Cardiac muscle cell (in vitro differentiated cells and primary cell): ENCODE results near the gene ACSF2. TPM values are rescaled to one million over a fixed set of nuclear protein-coding genes. Genes with fewer than 3 reads are reported as not detected.
A peak's percentile ranks its signal among the peaks of the same experiment; 100 is the strongest.

Source experiments
- DNase-seq, 2 donors: peaks; one replicate each; pipeline versions ENCODE4 v3.0.0 to v3.0.0-alpha.2; 2010 to 2017; ENCODE audit warnings: low read depth in 1 of 2, low spot score in 1 of 2
- H3K27ac ChIP-seq: fragments of 200-600 bp; sonication (generic); 2 replicates; pipeline ENCODE4 v1.5.1; 2016
- H3K27me3 ChIP-seq: fragments of 200-600 bp; sonication (generic); 2 replicates; pipeline ENCODE4 v1.6.0; 2016; ENCODE audit warnings: control low read depth
- H3K36me3 ChIP-seq: fragments of 200-600 bp; sonication (generic); 2 replicates; pipeline ENCODE4 v1.5.1; 2016; ENCODE audit warnings: control low read depth
- H3K4me1 ChIP-seq: fragments of 200-600 bp; sonication (generic); 2 replicates; pipeline ENCODE4 v1.8.1; 2017; ENCODE audit warnings: low read depth, mild to moderate bottlenecking, mixed run types
- H3K4me3 ChIP-seq: fragments of 200-600 bp; sonication (generic); 2 replicates; pipeline ENCODE4 v1.5.1; 2016; ENCODE audit warnings: mild to moderate bottlenecking
- H3K9me3 ChIP-seq: fragments of 200-600 bp; sonication (generic); 2 replicates; pipeline ENCODE4 v1.5.1; 2017; ENCODE audit warnings: low read depth, mild to moderate bottlenecking, control low read depth
- CTCF ChIP-seq: IDR thresholded peaks from 2 replicates; pipeline ENCODE4 v1.5.1; 2012; ENCODE audit warnings: low read depth, mild to moderate bottlenecking, low read length
- polyA plus RNA-seq: library from polyadenylated mRNA; unstranded; fragments of >200 nt; fragmentation: Nextera tagmentation; extraction: Ambion mirVana; gene quantifications from 2 replicates; pipeline ENCODE4 v1.2.1, GENCODE V29; 2016
- total RNA-seq: library from RNA; depleted of rRNA; stranded (reverse); fragments of >200 nt; gene quantifications from 2 replicates; pipeline ENCODE4 v1.2.3, GENCODE V29; 2016

Gene ACSF2
- total and polyA plus RNA-seq, 2 experiments from 2014 or later = 73.3 to 177 TPM

GRCh38 chr17:50381920-50382319 is 44.1 kb upstream of the ACSF2 start:
- Histone ChIP-seq H3K4me1 (no peaks in the 10 kb centered on the region), H3K9me3 (no peaks in the 10 kb centered on the region), H3K27ac (peak overlapping the region; percentile 17), H3K36me3 (peaks cover 36% of the 10 kb centered on the region), H3K4me3 (no peak overlapping the region), H3K27me3 (no peaks in the 10 kb centered on the region)
- TF ChIP-seq CTCF = no peak
- DNase-seq = no peak

- H3K27me3 ChIP-seq = no peaks in the 10 kb centered on the region
- DNase-seq = no peak
- no peak overlapping the region for H3K4me3 ChIP-seq
- no peaks in the 10 kb centered on the region for H3K9me3 ChIP-seq
- H3K4me1 ChIP-seq = no peaks in the 10 kb centered on the region
- H3K27ac ChIP-seq = no peak overlapping the region
- H3K36me3 ChIP-seq = peaks cover 45% of the 10 kb centered on the region
- no peak for TF ChIP-seq CTCF
These were observed 43.1 kb upstream of the ACSF2 start for GRCh38 chr17:50382931-50383330.

GRCh38 chr17:50386510-50386909 is 39.5 kb upstream of the ACSF2 start:
- no peaks in the 10 kb centered on the region for H3K27me3 ChIP-seq
- H3K36me3 ChIP-seq = peaks cover 65% of the 10 kb centered on the region
- H3K4me1 ChIP-seq = no peaks in the 10 kb centered on the region
- no peak overlapping the region for H3K27ac ChIP-seq
- H3K4me3 ChIP-seq = no peak overlapping the region
- no peak for DNase-seq
- H3K9me3 ChIP-seq = no peaks in the 10 kb centered on the region
- TF ChIP-seq CTCF = no peak

- Histone ChIP-seq H3K27me3 (no peaks in the 10 kb centered on the region), H3K36me3 (peaks cover 66% of the 10 kb centered on the region), H3K4me3 (no peak overlapping the region), H3K27ac (no peak overlapping the region), H3K9me3 (no peaks in the 10 kb centered on the region), H3K4me1 (no peaks in the 10 kb centered on the region)
- TF ChIP-seq CTCF = no peak
- DNase-seq = no peak
These were observed 37.3 kb upstream of the ACSF2 start for GRCh38 chr17:50388728-50389127.

- no peak for TF ChIP-seq CTCF
- no peaks in the 10 kb centered on the region for H3K4me1 ChIP-seq
- H3K9me3 ChIP-seq = no peaks in the 10 kb centered on the region
- no peaks in the 10 kb centered on the region for H3K27me3 ChIP-seq
- no peak for DNase-seq
- peaks cover 66% of the 10 kb centered on the region for H3K36me3 ChIP-seq
- no peak overlapping the region for H3K27ac ChIP-seq
- H3K4me3 ChIP-seq = no peak overlapping the region
These were observed 36.5 kb upstream of the ACSF2 start for GRCh38 chr17:50389534-50389933.

- no peaks in the 10 kb centered on the region for H3K9me3 ChIP-seq
- no peak overlapping the region for H3K27ac ChIP-seq
- peaks cover 10% of the 10 kb centered on the region for H3K4me1 ChIP-seq
- no peak overlapping the region for H3K4me3 ChIP-seq
- no peaks in the 10 kb centered on the region for H3K27me3 ChIP-seq
- H3K36me3 ChIP-seq = peaks cover 45% of the 10 kb centered on the region
- DNase-seq = no peak
- TF ChIP-seq CTCF = no peak
These were observed 33.4 kb upstream of the ACSF2 start for GRCh38 chr17:50392621-50393020.
